Stimulated activated CD4-positive, alpha-beta T cell treated with anti-CD3 and anti-CD28 coated beads, Interleukin-1b, Interleukin-23, amount 100 ng/mL, for 4 hours (primary cell): ENCODE data around the gene TBC1D16.
A peak's percentile ranks its signal among the peaks of the same experiment; 100 is the strongest.

Source experiments
- DNase-seq, 2 donors: peaks; one replicate each; pipeline ENCODE4 v3.0.0-alpha.2; 2020; ENCODE audit warnings: low read depth in 2 of 2

Gene TBC1D16

GRCh38 chr17:79928502-79929256 lies 107.0 kb downstream of the TBC1D16 start:
- DNase-seq: no peak

- DNase-seq: no peak
Measured at GRCh38 chr17:79927688-79928501, 107.8 kb downstream of the TBC1D16 start.

- no peak for DNase-seq
Measured at GRCh38 chr17:79927136-79927661, 108.5 kb downstream of the TBC1D16 start.

GRCh38 chr17:79926605-79927135 lies 109.0 kb downstream of the TBC1D16 start:
- DNase-seq: no peak

GRCh38 chr17:79926142-79926604 lies 109.5 kb downstream of the TBC1D16 start:
- DNase-seq: no peak

GRCh38 chr17:79925242-79925957 lies 110.3 kb downstream of the TBC1D16 start:
- DNase-seq: no peak

- DNase-seq: no peak
Measured at GRCh38 chr17:79924639-79924976, 111.1 kb downstream of the TBC1D16 start.

GRCh38 chr17:79923974-79924638 lies 111.6 kb downstream of the TBC1D16 start:
- DNase-seq: peak; percentile 20 to 26

- DNase-seq: no peak
Measured at GRCh38 chr17:79922798-79923197, 112.9 kb downstream of the TBC1D16 start.

GRCh38 chr17:79922116-79922601 lies 113.5 kb downstream of the TBC1D16 start:
- DNase-seq: no peak

- no peak for DNase-seq
Measured at GRCh38 chr17:79921411-79922115, 114.1 kb downstream of the TBC1D16 start.

- DNase-seq: no peak
Measured at GRCh38 chr17:79920751-79921410, 114.8 kb downstream of the TBC1D16 start.

- DNase-seq: no peak
Measured at GRCh38 chr17:79919862-79920720, 115.6 kb downstream of the TBC1D16 start.

- DNase-seq: no peak
Measured at GRCh38 chr17:79919164-79919585, 116.5 kb downstream of the TBC1D16 start.

GRCh38 chr17:79918581-79919163 lies 117.0 kb downstream of the TBC1D16 start:
- no peak for DNase-seq

- DNase-seq: no peak
Measured at GRCh38 chr17:79917902-79918484, 117.7 kb downstream of the TBC1D16 start.

- DNase-seq: no peak
Measured at GRCh38 chr17:79916991-79917901, 118.4 kb downstream of the TBC1D16 start.
